ENCODE data around the gene EXOSC7.

DNA sequence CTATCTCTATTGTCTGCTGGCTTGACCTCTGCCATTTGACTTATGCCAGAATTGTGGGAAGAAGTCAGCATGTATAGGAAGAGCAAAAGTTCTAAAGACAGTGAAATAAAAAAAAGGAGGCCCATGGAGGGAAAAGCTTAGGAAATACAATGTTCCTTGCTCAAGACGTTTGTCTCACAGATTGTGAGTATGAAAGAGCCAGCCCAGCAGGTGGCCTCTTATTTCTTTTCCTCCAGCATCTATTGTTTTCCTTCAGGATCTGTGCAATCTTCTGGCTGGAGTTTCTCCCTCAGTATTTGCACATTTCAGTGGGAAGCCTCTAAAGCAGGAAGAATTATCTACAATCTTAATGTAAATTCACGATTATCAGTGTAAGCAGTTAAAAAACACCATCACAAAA, 43.8 kb upstream of the EXOSC7 start:
- TF ChIP-seq, protein P1, sequence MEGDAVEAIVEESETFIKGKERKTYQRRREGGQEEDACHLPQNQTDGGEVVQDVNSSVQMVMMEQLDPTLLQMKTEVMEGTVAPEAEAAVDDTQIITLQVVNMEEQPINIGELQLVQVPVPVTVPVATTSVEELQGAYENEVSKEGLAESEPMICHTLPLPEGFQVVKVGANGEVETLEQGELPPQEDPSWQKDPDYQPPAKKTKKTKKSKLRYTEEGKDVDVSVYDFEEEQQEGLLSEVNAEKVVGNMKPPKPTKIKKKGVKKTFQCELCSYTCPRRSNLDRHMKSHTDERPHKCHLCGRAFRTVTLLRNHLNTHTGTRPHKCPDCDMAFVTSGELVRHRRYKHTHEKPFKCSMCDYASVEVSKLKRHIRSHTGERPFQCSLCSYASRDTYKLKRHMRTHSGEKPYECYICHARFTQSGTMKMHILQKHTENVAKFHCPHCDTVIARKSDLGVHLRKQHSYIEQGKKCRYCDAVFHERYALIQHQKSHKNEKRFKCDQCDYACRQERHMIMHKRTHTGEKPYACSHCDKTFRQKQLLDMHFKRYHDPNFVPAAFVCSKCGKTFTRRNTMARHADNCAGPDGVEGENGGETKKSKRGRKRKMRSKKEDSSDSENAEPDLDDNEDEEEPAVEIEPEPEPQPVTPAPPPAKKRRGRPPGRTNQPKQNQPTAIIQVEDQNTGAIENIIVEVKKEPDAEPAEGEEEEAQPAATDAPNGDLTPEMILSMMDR (conservative IDR thresholded peaks at IDR 0.05) = no peak
- no peak for TF ChIP-seq ZFX (IDR thresholded peaks at IDR 0.05)
